ENCODE results near the gene TMEM183A. TPM values are rescaled to one million over a fixed set of nuclear protein-coding genes. Genes with fewer than 3 reads are reported as not detected.

TMEM183A gene
- total and polyA plus RNA-seq, 10 of the 15 experiments (the other 5 are each of a cell fraction or from before 2014, with no cell fraction given) = 12.3 to 103 (median 66.3) TPM

DNA sequence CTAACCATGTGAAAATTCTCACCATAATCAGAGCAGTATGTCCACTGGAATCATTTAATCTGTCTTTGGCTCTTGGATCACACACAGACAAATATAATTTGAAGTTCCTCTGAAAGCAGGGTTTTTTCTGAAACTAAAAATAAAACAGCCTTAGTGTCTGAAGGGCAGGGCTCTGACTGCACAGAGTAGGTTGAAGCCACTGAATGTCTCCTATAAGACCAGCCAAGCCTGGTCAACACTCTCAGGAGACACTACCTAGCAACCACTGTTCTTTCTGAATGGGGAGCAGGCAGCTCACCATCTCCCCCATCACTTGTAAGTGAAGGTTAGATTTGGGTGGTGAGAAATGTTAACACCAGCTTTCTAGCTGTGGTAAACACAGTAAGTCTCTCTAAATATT lies 16.1 kb upstream of the TMEM183A start:
- no peak for DNase-seq (ENCODE audit: low read depth, low spot score)
- H3K27me3 ChIP-seq (replicated peaks in 1 of 2; ENCODE audit: control insufficient read depth in 2 of 2, insufficient read depth in 2 of 2, low read length in 1 of 2) = no peaks in the 10 kb centered on the region; a peak in 1 of 4 replicates
- intact Hi-C loops (cut with micrococcal nuclease; ENCODE audit: unreplicated experiment) = loop anchor here (10.0 kb wide), 1 partner anchor 266 kb away; no protein-coding TSS in a partner anchor
- ChIA-PET RAD21 (ENCODE audit: unreplicated experiment) (no interaction called here), CTCF (interaction anchor here (1.3 to 2.7 kb wide), 2 partner anchors 8 to 333 kb away, joined by 4 to 17 read pairs; no protein-coding TSS in a partner anchor), SMC1A (ENCODE audit: uncharacterized antibody, unreplicated experiment) (interaction anchor here (1.3 to 1.9 kb wide), 5 partner anchors 9 to 273 kb away, joined by 4 to 9 read pairs (median 4); no protein-coding TSS in a partner anchor), POLR2A (no interaction called here)
- FAIRE-seq = no peak
- no peak overlapping the region for H3K4me3 ChIP-seq
- H3K79me2 ChIP-seq (ENCODE audit: control insufficient read depth, insufficient read depth, low read length) = no peaks in the 10 kb centered on the region
- no peaks in the 10 kb centered on the region for H4K20me1 ChIP-seq (ENCODE audit: control insufficient read depth, insufficient read depth)
- no peak overlapping the region for H3K27ac ChIP-seq (ENCODE audit: control insufficient read depth, insufficient read depth)
- H3K9me3 ChIP-seq (replicated peaks; ENCODE audit: control insufficient read depth, insufficient read depth, low read length) = no peaks in the 10 kb centered on the region
- no peak overlapping the region for H2AFZ ChIP-seq (ENCODE audit: control insufficient read depth, low read depth, low read length)
- BruUV-seq (replicated peaks) = no TSS peak
- H3K9ac ChIP-seq (ENCODE audit: control insufficient read depth, insufficient read depth, low read length) = no peak overlapping the region
- TF ChIP-seq YY1 (IDR thresholded peaks at IDR 0.05; ENCODE audit: low read depth, low read length) = no peak
- TF ChIP-seq, protein P1, sequence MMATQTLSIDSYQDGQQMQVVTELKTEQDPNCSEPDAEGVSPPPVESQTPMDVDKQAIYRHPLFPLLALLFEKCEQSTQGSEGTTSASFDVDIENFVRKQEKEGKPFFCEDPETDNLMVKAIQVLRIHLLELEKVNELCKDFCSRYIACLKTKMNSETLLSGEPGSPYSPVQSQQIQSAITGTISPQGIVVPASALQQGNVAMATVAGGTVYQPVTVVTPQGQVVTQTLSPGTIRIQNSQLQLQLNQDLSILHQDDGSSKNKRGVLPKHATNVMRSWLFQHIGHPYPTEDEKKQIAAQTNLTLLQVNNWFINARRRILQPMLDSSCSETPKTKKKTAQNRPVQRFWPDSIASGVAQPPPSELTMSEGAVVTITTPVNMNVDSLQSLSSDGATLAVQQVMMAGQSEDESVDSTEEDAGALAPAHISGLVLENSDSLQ (IDR thresholded peaks at IDR 0.05) = no peak
- TF ChIP-seq ZNF207 (IDR thresholded peaks at IDR 0.05; ENCODE audit: borderline replicate concordance) = no peak
- TF ChIP-seq, protein P2, sequence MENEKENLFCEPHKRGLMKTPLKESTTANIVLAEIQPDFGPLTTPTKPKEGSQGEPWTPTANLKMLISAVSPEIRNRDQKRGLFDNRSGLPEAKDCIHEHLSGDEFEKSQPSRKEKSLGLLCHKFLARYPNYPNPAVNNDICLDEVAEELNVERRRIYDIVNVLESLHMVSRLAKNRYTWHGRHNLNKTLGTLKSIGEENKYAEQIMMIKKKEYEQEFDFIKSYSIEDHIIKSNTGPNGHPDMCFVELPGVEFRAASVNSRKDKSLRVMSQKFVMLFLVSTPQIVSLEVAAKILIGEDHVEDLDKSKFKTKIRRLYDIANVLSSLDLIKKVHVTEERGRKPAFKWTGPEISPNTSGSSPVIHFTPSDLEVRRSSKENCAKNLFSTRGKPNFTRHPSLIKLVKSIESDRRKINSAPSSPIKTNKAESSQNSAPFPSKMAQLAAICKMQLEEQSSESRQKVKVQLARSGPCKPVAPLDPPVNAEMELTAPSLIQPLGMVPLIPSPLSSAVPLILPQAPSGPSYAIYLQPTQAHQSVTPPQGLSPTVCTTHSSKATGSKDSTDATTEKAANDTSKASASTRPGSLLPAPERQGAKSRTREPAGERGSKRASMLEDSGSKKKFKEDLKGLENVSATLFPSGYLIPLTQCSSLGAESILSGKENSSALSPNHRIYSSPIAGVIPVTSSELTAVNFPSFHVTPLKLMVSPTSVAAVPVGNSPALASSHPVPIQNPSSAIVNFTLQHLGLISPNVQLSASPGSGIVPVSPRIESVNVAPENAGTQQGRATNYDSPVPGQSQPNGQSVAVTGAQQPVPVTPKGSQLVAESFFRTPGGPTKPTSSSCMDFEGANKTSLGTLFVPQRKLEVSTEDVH (IDR thresholded peaks at IDR 0.05; ENCODE audit: low read depth, partially characterized antibody) = no peak
- no peak for TF ChIP-seq DPF2 (IDR thresholded peaks at IDR 0.05)
- no peak for TF ChIP-seq NBN (IDR thresholded peaks at IDR 0.05)
- TF ChIP-seq ATF3 (IDR thresholded peaks at IDR 0.05; ENCODE audit: borderline replicate concordance, extremely low read depth, low read depth, low read length) = no peak
- TF ChIP-seq NFYB (IDR thresholded peaks at IDR 0.05; ENCODE audit: insufficient read depth, low read depth, low read length) = no peak
- TF ChIP-seq NFXL1 (IDR thresholded peaks at IDR 0.05; ENCODE audit: borderline replicate concordance) = no peak
- no peak for TF ChIP-seq EZH2 (IDR thresholded peaks at IDR 0.05; ENCODE audit: borderline replicate concordance, control insufficient read depth, low read depth, low read length)
- TF ChIP-seq, protein P3, sequence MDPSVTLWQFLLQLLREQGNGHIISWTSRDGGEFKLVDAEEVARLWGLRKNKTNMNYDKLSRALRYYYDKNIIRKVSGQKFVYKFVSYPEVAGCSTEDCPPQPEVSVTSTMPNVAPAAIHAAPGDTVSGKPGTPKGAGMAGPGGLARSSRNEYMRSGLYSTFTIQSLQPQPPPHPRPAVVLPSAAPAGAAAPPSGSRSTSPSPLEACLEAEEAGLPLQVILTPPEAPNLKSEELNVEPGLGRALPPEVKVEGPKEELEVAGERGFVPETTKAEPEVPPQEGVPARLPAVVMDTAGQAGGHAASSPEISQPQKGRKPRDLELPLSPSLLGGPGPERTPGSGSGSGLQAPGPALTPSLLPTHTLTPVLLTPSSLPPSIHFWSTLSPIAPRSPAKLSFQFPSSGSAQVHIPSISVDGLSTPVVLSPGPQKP (IDR thresholded peaks at IDR 0.05; ENCODE audit: low read depth, low read length) = no peak
- TF ChIP-seq, protein P4, sequence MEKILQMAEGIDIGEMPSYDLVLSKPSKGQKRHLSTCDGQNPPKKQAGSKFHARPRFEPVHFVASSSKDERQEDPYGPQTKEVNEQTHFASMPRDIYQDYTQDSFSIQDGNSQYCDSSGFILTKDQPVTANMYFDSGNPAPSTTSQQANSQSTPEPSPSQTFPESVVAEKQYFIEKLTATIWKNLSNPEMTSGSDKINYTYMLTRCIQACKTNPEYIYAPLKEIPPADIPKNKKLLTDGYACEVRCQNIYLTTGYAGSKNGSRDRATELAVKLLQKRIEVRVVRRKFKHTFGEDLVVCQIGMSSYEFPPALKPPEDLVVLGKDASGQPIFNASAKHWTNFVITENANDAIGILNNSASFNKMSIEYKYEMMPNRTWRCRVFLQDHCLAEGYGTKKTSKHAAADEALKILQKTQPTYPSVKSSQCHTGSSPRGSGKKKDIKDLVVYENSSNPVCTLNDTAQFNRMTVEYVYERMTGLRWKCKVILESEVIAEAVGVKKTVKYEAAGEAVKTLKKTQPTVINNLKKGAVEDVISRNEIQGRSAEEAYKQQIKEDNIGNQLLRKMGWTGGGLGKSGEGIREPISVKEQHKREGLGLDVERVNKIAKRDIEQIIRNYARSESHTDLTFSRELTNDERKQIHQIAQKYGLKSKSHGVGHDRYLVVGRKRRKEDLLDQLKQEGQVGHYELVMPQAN (conservative IDR thresholded peaks at IDR 0.05) = no peak
- TF ChIP-seq CREM (IDR thresholded peaks at IDR 0.05; ENCODE audit: low read depth) = no peak
- no peak for ATAC-seq
- H3K4me2 ChIP-seq (ENCODE audit: control insufficient read depth, insufficient read depth) = no peak overlapping the region
- H3K36me3 ChIP-seq (ENCODE audit: control insufficient read depth in 2 of 2, insufficient read depth in 2 of 2, low read length in 1 of 2) = no peaks in the 10 kb centered on the region
- H3K4me1 ChIP-seq (ENCODE audit: control insufficient read depth, insufficient read depth, low read length) = no peaks in the 10 kb centered on the region
- in situ Hi-C loops (cut with MboI) = no loop called here

Measured in GM12878 (cell line).